Activated naive CD8-positive, alpha-beta T cell (primary cell): ENCODE data around the gene ITPK1.

Experiments
- H3K27ac Mint-ChIP-seq: one replicate; pipeline ENCODE4 v1.8.0; 2021; ENCODE audit warnings: mixed read lengths
- H3K27me3 Mint-ChIP-seq: one replicate; pipeline ENCODE4 v1.8.0; 2021; ENCODE audit warnings: mixed read lengths
- H3K36me3 Mint-ChIP-seq: one replicate; pipeline ENCODE4 v1.8.0; 2021; ENCODE audit warnings: mixed read lengths
- H3K4me1 Mint-ChIP-seq: one replicate; pipeline ENCODE4 v1.8.0; 2021; ENCODE audit warnings: low read depth, mixed read lengths
- H3K4me3 Mint-ChIP-seq: one replicate; pipeline ENCODE4 v1.8.0; 2021; ENCODE audit warnings: mild to moderate bottlenecking, mixed read lengths
- H3K9me3 Mint-ChIP-seq: one replicate; pipeline ENCODE4 v1.8.0; 2021; ENCODE audit warnings: low read depth, mixed read lengths

Gene ITPK1

DNA sequence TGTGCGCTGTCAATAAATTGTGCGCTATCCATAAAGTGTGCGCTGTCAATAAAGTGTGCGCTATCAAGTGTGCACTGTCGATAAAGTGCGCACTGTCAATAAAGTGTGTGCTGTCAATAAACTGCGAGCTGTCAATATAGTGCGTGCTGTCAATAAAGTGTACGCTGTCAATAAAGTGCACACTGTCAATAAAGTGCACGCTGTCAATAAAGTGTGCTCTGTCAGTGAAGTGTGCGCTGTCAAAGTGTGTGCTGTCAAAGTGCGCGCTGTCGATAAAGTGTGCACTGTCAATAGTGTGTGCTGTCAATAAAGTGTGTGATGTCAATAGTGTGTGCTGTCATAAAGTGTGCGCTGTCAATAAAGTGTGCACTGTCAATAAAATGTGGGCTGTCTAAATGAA, 195.7 kb downstream of the ITPK1 start:
- no peaks in the 10 kb centered on the region for H3K9me3 Mint-ChIP-seq
- H3K27ac Mint-ChIP-seq: no peak overlapping the region
- no peak overlapping the region for H3K4me3 Mint-ChIP-seq
- no peaks in the 10 kb centered on the region for H3K36me3 Mint-ChIP-seq
- peaks cover 6% of the 10 kb centered on the region for H3K4me1 Mint-ChIP-seq
- peaks cover 25% of the 10 kb centered on the region for H3K27me3 Mint-ChIP-seq

DNA sequence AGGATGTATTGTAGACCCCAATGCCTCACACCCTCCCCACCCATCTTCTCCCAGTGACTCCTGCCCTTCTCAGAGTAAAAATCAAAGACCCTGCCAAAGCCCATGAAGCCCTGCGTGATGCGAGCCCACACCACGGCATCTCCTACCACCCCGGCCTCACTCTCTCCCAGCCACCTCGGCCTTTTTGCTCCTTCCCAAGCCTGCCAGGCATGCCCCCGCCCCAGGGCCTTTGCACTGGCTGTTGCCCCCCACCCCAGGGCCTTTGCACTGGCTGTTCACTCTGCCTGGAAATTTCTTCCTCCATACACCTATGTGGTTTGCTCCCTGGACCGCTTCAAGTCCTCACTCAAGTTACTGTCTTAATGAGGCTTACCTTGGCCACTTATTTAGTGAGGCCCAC, 197.8 kb downstream of the ITPK1 start:
- H3K4me1 Mint-ChIP-seq: peaks cover 5% of the 10 kb centered on the region
- no peak overlapping the region for H3K4me3 Mint-ChIP-seq
- H3K36me3 Mint-ChIP-seq: no peaks in the 10 kb centered on the region

DNA sequence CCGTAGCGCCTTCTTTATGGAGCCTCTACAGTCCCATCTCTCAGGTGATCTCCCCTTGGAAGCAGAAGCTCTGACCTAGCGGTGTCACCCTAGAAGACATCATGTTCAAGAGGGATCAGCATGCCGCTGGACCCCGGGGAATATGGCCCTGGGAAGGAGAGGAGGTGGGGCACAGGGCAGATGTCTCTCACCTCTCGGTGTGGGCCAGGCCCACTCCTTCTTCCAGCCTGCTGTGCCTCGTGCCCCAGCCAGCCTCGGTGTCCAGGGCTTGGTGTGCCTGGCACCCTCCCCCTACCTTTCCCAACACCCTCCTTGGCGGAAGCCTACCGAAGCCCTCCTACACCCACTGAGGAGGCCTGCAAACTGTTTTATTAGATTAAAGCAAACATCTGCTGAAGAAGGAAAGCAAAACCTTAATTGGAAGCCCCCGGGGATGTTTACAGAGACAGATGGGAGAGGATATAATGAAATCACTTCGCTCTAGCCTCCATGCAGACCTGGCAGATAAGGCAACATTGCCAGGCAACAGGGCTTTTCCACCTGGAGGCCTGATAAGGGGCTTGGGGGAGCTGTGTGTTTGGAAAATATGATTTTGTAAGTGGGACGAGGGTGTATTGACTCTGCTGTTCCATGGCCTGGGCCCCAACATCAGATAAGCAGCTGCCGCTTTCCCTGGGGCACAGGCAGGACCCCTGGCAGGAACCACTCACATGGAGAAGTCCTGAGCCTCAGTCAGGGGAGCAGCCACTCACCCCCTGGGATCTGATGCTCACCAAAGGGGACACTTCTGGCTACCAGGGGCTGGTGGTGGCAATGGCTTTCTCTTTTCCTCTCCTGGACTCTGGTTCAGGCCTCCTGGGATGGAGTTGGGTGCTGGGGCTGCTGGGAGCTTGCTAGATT, 198.4 kb downstream of the ITPK1 start:
- Mint-ChIP-seq H3K9me3 (no peaks in the 10 kb centered on the region), H3K4me3 (no peak overlapping the region), H3K27ac (no peak overlapping the region), H3K27me3 (peaks cover 19% of the 10 kb centered on the region), H3K36me3 (no peaks in the 10 kb centered on the region), H3K4me1 (peaks cover under 1% of the 10 kb centered on the region)

More for the DNA sequence above, 197.8 kb downstream of the ITPK1 start:
- H3K27ac Mint-ChIP-seq: no peak overlapping the region
- H3K9me3 Mint-ChIP-seq: no peaks in the 10 kb centered on the region
- H3K27me3 Mint-ChIP-seq: peaks cover 23% of the 10 kb centered on the region

DNA sequence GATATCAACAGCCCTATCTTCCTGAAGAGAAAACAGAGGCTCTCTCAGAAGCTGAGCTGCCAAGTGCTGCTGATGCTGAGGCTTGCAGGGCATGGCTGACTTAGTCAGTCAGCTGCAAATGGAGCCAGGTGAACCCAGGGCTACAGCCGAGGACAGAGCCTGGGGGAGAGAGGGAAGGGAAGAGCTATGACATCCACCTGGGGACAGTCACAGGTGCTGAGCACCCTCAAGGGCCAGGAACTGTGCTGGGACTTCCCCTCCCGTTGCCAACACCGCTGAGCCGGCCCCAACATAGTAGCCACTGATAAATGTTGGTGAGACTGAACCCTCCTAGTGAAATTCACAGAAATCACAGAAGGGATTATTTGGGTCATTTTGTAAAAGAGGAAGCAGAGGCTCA, 199.5 kb downstream of the ITPK1 start:
- peaks cover 14% of the 10 kb centered on the region for H3K27me3 Mint-ChIP-seq
- H3K27ac Mint-ChIP-seq: no peak overlapping the region

DNA sequence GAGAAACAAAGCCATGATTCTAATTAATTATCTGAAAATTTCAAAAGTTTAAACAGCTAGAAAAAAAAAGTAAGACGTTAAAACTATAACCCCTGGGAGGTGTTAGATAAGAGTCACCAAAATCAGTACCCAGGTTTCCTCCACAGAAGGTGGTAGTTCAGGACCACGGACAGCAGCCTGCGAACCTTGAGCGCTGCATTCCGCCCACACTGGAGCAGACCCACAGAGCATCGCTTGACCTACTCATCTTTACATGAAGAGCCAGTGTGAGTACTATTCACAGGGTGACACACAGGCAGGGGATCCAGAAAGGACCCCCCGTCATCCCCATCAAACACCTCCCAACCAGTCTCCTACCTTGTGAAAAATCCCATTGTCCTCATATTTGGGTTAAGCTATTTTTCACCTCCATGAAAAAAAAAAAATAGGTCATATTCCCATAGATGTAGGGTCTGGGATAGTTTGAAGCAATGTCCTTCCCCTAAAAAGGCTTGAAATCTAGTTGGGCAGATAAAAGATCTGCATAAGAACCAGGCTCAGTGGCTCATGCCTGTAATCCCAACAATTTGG, 201.6 kb downstream of the ITPK1 start:
- Mint-ChIP-seq H3K36me3 (peaks cover 3% of the 10 kb centered on the region), H3K4me1 (no peaks in the 10 kb centered on the region), H3K27me3 (peaks cover 3% of the 10 kb centered on the region), H3K27ac (no peak overlapping the region), H3K9me3 (no peaks in the 10 kb centered on the region), H3K4me3 (no peak overlapping the region)

More for the DNA sequence above, 199.5 kb downstream of the ITPK1 start:
- H3K4me3 Mint-ChIP-seq: no peak overlapping the region
- no peaks in the 10 kb centered on the region for H3K36me3 Mint-ChIP-seq
- H3K9me3 Mint-ChIP-seq: no peaks in the 10 kb centered on the region
- no peaks in the 10 kb centered on the region for H3K4me1 Mint-ChIP-seq

DNA sequence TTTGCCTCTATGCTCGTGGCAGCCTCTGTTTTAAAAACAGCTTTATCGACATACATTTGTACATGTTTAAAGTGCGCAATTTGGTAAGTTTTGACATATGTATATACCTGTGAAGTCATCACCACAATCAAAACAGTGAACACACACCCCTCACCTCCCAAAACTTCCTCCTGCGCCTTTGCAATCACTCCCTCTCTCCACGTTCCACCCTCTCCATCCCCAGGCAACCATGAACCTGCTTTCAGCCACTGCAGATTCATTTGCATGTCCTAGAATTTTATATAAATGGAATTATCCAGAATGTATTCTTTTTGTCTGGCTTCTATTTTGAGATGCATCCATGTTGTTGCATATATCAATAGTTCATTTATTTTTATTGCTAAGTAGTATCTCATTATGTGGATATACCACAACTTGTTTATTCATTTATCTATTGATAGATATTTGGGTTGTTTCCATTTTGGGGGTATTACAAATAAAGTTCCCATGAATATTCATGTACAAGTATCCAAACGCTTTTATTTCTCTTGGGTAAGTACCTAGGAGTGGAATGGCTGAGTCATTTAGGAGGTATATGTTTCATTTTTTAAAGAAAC, 208.3 kb downstream of the ITPK1 start:
- Mint-ChIP-seq H3K4me3 (no peak overlapping the region), H3K9me3 (no peaks in the 10 kb centered on the region), H3K27me3 (no peaks in the 10 kb centered on the region), H3K36me3 (peaks cover 3% of the 10 kb centered on the region), H3K27ac (no peak overlapping the region), H3K4me1 (peaks cover 25% of the 10 kb centered on the region)

DNA sequence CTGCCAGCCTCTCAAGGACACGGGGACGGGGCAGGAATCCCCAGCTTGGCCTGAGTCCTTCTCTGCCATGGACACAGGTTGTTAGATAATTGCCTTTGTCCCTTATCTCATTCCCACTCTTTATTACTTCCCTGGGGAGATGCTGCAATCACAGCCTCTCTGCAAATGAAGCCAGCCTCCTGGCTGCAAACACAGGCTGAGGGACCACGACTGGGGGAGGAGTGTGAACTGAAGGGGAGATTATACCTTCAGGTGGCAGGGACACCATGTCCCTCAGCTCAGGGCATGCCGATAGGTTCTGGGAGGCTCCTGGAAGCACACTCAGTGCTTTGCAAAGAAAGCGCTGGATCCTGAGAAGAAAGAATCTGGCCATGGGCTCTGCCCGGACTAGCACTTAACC, 208.9 kb downstream of the ITPK1 start:
- Mint-ChIP-seq H3K27ac (no peak overlapping the region), H3K4me1 (peaks cover 27% of the 10 kb centered on the region), H3K9me3 (no peaks in the 10 kb centered on the region), H3K36me3 (peaks cover 3% of the 10 kb centered on the region), H3K4me3 (no peak overlapping the region), H3K27me3 (no peaks in the 10 kb centered on the region)

DNA sequence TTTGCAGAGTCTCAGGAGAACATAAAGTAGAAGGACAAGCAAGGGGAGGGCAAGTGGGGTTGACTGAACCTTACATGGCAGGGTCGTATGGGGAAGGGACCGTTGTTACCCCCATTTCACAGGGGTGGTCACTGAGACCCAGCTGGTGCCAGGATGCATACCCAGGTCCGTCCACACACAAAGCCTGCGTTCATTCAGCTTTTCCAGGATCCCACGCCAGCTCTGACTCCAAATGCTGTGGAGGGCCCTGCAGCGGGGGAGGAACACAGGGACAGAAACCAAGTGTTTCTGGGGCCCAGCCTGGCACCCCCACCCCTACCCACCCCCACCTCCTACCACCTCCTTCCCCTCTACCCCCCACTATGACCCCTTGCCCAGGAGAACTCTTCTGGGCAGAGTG, 209.3 kb downstream of the ITPK1 start:
- Mint-ChIP-seq H3K4me1 (peaks cover 27% of the 10 kb centered on the region), H3K27ac (no peak overlapping the region), H3K9me3 (no peaks in the 10 kb centered on the region), H3K4me3 (no peak overlapping the region), H3K36me3 (peaks cover 3% of the 10 kb centered on the region), H3K27me3 (no peaks in the 10 kb centered on the region)

DNA sequence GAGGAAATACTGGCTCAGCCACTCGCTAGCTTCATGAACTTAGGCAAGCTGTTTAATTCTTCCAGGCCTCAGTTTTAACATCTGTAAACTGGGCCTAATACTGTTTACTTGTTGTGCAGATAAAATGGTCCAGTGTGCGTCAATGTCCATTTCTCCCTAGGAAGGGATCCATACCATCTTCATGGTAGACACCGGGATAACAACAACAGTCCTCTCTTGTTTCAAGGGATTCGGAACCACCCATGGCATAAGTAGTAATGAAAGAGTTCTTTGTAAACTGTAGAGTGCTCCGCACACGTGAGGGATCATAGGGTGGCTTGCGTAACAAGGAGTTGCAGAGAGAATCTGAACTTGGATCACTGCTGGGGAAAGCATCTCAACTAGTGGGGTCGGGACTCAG, 210.1 kb downstream of the ITPK1 start:
- H3K9me3 Mint-ChIP-seq: no peaks in the 10 kb centered on the region
- H3K4me3 Mint-ChIP-seq: no peak overlapping the region
- peaks cover 27% of the 10 kb centered on the region for H3K4me1 Mint-ChIP-seq
- peaks cover 3% of the 10 kb centered on the region for H3K36me3 Mint-ChIP-seq
- H3K27me3 Mint-ChIP-seq: no peaks in the 10 kb centered on the region
- no peak overlapping the region for H3K27ac Mint-ChIP-seq

DNA sequence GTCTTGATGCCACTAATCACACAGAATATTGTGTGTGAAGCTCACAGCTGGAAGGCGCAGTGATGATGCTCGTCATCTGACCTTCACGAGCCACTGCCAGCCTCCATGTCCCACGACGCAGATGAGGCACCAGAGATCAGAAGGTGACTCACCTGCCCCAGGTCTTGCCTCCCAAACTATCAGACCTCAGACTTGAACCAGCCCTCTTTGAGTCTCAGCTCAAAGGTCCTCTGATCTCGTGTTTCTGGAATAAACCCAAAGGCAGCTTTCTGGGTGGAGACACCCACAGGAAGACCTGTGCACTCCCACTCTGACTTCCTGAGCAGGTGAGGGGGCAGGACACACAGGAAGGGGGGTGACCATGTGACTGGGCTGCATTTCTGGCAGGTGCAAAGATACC, 212.4 kb downstream of the ITPK1 start:
- no peaks in the 10 kb centered on the region for H3K9me3 Mint-ChIP-seq
- no peaks in the 10 kb centered on the region for H3K27me3 Mint-ChIP-seq
- no peaks in the 10 kb centered on the region for H3K36me3 Mint-ChIP-seq
- H3K4me3 Mint-ChIP-seq: peak overlapping the region; percentile 44
- peaks cover 33% of the 10 kb centered on the region for H3K4me1 Mint-ChIP-seq
- H3K27ac Mint-ChIP-seq: peak overlapping the region; percentile 46

DNA sequence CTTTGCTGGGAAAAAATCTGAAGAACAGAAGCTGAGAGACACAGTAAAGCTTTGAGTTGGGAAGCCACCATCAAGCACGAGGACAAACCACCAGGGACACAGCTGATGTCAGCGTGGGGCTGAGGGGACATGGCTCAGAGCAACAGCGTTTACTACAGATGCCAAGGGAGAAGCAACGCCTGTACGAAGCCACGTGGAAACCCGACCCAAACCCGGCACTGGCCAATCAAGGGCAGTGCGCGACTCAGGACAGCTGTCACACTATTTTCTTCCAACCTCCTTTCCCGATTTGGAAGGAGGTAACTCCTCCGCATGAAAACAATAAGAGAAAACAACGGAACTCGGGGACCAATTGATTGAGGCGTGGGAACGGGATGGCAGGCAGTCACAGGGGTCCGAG, 213.0 kb downstream of the ITPK1 start:
- H3K9me3 Mint-ChIP-seq: no peaks in the 10 kb centered on the region
- no peaks in the 10 kb centered on the region for H3K36me3 Mint-ChIP-seq
- no peak overlapping the region for H3K27ac Mint-ChIP-seq
- peak overlapping the region; percentile 44 for H3K4me3 Mint-ChIP-seq
- H3K27me3 Mint-ChIP-seq: peaks cover 1% of the 10 kb centered on the region
- H3K4me1 Mint-ChIP-seq: peaks cover 39% of the 10 kb centered on the region

DNA sequence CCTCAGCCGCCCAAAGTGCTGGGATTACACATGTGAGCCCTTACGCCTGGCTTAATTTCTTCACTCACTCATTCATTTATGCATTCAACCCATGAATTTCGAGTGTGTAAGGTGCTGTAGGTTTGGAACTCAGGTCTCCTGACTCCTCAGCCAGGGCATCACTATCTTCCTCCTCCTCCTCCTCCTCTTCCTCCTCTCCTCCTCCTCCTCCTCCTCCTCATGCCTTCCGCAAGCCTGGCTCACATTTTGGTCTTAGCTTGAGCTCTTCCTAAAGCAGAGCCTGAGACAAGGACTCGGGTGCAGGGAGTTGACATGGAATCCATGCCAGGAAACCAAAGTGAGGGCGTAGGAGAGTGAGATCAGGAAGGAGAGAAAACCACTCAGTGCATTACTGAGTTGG, 213.5 kb downstream of the ITPK1 start:
- peaks cover 41% of the 10 kb centered on the region for H3K4me1 Mint-ChIP-seq
- H3K27ac Mint-ChIP-seq: no peak overlapping the region
- H3K27me3 Mint-ChIP-seq: peaks cover 1% of the 10 kb centered on the region
- no peaks in the 10 kb centered on the region for H3K36me3 Mint-ChIP-seq
- H3K4me3 Mint-ChIP-seq: no peak overlapping the region
- H3K9me3 Mint-ChIP-seq: no peaks in the 10 kb centered on the region

DNA sequence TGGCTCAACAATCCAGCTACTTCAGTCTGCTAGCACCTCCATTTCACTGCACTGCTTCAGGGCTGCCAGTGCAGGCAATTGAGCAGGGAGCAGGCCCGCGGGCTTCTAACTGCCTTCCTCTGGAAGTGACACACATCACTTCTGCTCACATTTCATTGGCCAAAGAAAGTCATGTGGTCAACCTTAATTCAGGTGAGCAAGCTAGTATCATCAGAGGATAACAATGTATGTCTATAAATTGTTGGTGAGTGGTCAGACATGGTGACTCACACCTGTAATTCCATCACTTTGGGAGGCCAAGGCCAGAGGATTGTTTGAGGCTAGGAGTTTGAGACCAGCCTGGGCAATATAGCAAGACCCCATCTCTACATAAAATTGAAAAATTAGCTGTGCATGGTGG, 215.1 kb downstream of the ITPK1 start:
- Mint-ChIP-seq H3K9me3 (no peaks in the 10 kb centered on the region), H3K36me3 (no peaks in the 10 kb centered on the region), H3K27me3 (peaks cover 3% of the 10 kb centered on the region), H3K4me3 (no peak overlapping the region), H3K4me1 (peaks cover 44% of the 10 kb centered on the region), H3K27ac (no peak overlapping the region)

DNA sequence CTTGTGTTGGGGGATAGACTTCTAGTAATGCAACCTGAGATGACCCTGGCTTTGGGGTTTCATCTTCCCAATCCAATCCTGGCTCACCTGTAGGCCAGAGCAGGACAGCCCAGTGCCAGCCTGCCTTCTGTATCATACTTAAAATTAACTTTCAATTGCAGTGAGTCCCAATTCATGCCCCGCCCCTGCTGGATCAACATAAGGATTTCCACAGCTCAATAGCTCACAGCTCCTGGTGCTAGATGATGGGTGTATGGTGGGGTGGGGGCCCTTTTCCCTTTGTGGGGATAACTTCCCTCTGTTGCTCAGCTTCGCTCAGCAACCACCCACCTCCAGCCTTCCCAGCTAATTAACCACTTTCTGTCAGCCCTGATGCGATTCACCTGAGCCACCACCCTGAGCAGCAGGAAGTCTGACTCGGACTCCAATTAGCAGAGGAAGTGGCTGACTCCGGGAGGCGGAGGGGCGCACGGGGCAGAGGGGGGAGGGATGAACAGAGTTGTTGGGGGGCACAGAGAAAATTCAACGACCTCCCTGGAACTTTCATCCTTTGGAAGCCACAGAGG, 217.1 kb downstream of the ITPK1 start:
- H3K4me3 Mint-ChIP-seq: peak overlapping the region; percentile 65
- peak overlapping the region; percentile 86 for H3K27ac Mint-ChIP-seq
- peaks cover 3% of the 10 kb centered on the region for H3K27me3 Mint-ChIP-seq
- H3K36me3 Mint-ChIP-seq: peaks cover 2% of the 10 kb centered on the region
- peaks cover 2% of the 10 kb centered on the region for H3K9me3 Mint-ChIP-seq
- H3K4me1 Mint-ChIP-seq: peaks cover 33% of the 10 kb centered on the region

DNA sequence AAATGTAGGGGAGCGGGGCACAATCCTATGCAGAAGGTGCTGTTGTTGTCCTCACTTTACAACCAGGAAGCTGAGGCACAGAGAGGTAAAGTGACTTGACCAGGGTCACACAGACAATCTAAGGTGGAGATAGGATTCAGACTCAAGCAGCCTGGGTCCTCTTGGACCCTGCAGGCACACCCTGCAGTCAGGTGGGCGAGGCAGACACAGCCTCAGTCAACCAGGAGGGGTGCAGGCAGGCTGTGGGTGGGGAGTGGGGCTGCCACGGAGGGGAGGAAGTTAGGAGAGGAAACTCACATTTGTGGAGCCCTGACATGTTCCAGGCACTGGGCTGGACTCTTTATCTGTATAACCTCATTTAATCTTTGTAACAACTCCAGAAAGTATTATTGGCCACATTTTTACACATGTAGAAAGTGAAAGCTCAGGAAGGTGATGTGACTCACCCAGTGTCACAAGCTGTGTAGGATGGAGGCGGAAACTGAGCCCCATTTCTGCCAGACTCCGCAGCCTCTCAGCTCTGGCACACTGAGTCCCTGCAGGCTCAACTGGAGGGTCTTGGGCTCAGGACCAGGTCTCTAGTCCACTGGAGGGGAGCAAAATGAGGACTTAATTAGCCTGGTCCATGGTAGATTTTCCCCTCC, 217.7 kb downstream of the ITPK1 start:
- peak overlapping the region; percentile 65 for H3K4me3 Mint-ChIP-seq
- peak overlapping the region; percentile 86 for H3K27ac Mint-ChIP-seq
- H3K27me3 Mint-ChIP-seq: peaks cover 3% of the 10 kb centered on the region
- peaks cover 27% of the 10 kb centered on the region for H3K4me1 Mint-ChIP-seq
- peaks cover 3% of the 10 kb centered on the region for H3K36me3 Mint-ChIP-seq
- peaks cover 6% of the 10 kb centered on the region for H3K9me3 Mint-ChIP-seq
